ENCODE results near the gene CDC45. TPM values are rescaled to one million over a fixed set of nuclear protein-coding genes. Genes with fewer than 3 reads are reported as not detected.
"Not testable (repeated sequence)": the region's sequence is repeated elsewhere in the genome, so short reads cannot be mapped to it uniquely, and the experiment has no call there.

The CDC45 gene
- total RNA-seq, 3 donors from 2014 or later, result 50.2 to 80.5 (median 54.7) TPM

- Mint-ChIP-seq H3K4me3 (no peak overlapping the region), H3K36me3 (ENCODE audit: insufficient read depth) (no peaks in the 10 kb centered on the region), H3K4me1 (ENCODE audit: low read depth) (no peaks in the 10 kb centered on the region), H3K9me3 (no peaks in the 10 kb centered on the region), H3K27me3 (ENCODE audit: low read depth) (no peaks in the 10 kb centered on the region)
- DNase-seq (no peak), ATAC-seq (no peak)
Measured at GRCh38 chr22:19543970-19544708, 64.4 kb downstream of the CDC45 start.

DNA sequence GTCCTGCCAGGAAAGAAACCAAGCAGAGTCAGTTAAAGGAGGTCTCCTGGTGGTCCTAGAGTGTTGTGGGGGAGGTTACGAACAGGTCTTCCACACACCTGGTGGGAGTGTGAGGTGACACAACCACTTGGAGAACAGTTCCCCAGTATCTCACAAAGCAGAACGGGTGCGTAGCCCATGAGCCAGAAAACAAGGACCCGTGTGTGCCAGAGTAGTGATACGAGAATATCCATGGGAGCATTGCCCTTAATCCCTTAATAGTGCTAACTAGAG, 66.2 kb downstream of the CDC45 start:
- no peak for DNase-seq
- no peaks in the 10 kb centered on the region for H3K4me1 Mint-ChIP-seq (ENCODE audit: low read depth)
- no peak overlapping the region for H3K4me3 Mint-ChIP-seq
- H3K36me3 Mint-ChIP-seq (ENCODE audit: insufficient read depth), result no peaks in the 10 kb centered on the region
- ATAC-seq, result no peak
- H3K27me3 Mint-ChIP-seq (ENCODE audit: low read depth), result no peaks in the 10 kb centered on the region
- H3K9me3 Mint-ChIP-seq, result no peaks in the 10 kb centered on the region

GRCh38 chr22:19546680-19547079, 67.0 kb downstream of the CDC45 start:
- H3K9me3 Mint-ChIP-seq, result no peaks in the 10 kb centered on the region
- no peaks in the 10 kb centered on the region for H3K4me1 Mint-ChIP-seq (ENCODE audit: low read depth)
- no peak for DNase-seq
- ATAC-seq, result no peak
- no peaks in the 10 kb centered on the region for H3K27me3 Mint-ChIP-seq (ENCODE audit: low read depth)
- H3K36me3 Mint-ChIP-seq (ENCODE audit: insufficient read depth), result no peaks in the 10 kb centered on the region
- no peak overlapping the region for H3K4me3 Mint-ChIP-seq

DNA sequence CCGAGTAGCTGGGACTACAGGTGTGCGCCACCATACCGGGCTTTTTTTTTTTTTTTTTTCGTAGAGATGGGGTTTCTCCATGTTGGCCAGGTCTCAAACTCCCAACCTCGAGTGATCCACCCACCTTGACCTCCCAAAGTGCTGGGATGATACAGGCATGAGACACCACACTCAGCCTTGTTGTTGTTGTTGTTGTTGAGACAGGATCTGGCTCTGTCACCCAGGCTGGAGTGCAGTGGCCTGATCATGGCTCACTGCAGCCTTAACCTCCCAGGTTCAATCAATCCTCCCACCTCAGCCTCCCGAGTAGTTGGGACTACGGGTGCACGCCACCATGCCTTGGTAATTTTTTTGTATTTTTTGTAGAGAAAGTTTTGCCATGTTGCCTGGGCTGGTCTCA, 67.9 kb downstream of the CDC45 start:
- no peak overlapping the region for H3K4me3 Mint-ChIP-seq
- DNase-seq, result no peak
- H3K4me1 Mint-ChIP-seq (ENCODE audit: low read depth), result no peaks in the 10 kb centered on the region

DNA sequence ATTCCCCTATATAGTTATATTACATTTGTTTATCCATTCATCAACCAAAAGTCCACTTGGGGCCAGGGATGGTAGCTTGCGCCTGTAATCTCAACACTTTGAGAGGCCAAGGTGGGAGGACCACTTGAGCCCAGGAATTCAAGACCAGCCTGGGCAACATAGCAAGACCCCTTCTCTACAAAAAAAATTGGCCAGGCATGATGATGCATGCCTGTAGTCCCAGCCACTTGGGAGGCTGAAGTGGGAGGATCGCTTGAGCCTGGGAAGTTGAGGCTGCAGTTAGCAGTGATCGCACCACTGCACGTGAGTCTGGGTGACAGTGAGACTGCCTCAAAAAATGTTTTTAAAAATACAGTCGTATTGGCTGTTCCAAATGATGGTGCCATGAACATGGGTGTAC, 68.7 kb downstream of the CDC45 start:
- H3K4me3 Mint-ChIP-seq; H3K36me3 Mint-ChIP-seq (ENCODE audit: insufficient read depth); H3K4me1 Mint-ChIP-seq (ENCODE audit: low read depth); H3K27me3 Mint-ChIP-seq (ENCODE audit: low read depth); H3K9me3 Mint-ChIP-seq; DNase-seq; ATAC-seq: not testable (repeated sequence)

More for the DNA sequence above, 67.9 kb downstream of the CDC45 start:
- Mint-ChIP-seq H3K27me3 (ENCODE audit: low read depth) (no peaks in the 10 kb centered on the region), H3K9me3 (no peaks in the 10 kb centered on the region), H3K36me3 (ENCODE audit: insufficient read depth) (no peaks in the 10 kb centered on the region)
- no peak for ATAC-seq

GRCh38 chr22:19548964-19549363, 69.2 kb downstream of the CDC45 start:
- Mint-ChIP-seq H3K4me3 (no peak overlapping the region), H3K4me1 (ENCODE audit: low read depth) (no peaks in the 10 kb centered on the region), H3K27me3 (ENCODE audit: low read depth) (peaks cover under 1% of the 10 kb centered on the region), H3K36me3 (ENCODE audit: insufficient read depth) (no peaks in the 10 kb centered on the region), H3K9me3 (no peaks in the 10 kb centered on the region)
- DNase-seq, result no peak
- ATAC-seq, result no peak

- ATAC-seq, result no peak
- no peaks in the 10 kb centered on the region for H3K4me1 Mint-ChIP-seq (ENCODE audit: low read depth)
- H3K27me3 Mint-ChIP-seq (ENCODE audit: low read depth), result peaks cover 5% of the 10 kb centered on the region
Measured at GRCh38 chr22:19549428-19549827, 69.7 kb downstream of the CDC45 start.

DNA sequence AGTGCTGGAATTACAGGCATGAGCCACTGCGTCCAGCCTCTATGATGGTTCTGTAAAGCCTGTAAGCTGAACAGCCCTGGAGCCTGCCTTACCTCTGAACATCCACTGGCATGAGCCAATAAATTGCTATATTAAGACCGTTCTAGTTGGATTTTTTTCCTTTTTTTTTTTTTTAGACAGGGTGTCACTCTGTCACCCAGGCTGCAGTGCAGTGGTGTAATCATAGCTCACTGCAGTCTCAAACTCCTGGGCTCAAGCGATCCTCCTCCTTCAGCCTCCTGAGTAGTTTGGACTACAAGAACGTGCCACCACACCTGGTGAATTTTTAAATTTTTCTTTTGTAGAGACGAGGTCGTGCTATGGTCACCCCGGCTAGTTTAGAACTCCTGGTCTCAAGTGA, 70.7 kb downstream of the CDC45 start:
- H3K27me3 Mint-ChIP-seq (ENCODE audit: low read depth), result peaks cover 6% of the 10 kb centered on the region
- no peak for DNase-seq
- no peak overlapping the region for H3K4me3 Mint-ChIP-seq
- no peaks in the 10 kb centered on the region for H3K36me3 Mint-ChIP-seq (ENCODE audit: insufficient read depth)
- no peaks in the 10 kb centered on the region for H3K4me1 Mint-ChIP-seq (ENCODE audit: low read depth)
- H3K9me3 Mint-ChIP-seq, result no peaks in the 10 kb centered on the region
- no peak for ATAC-seq

More at GRCh38 chr22:19549428-19549827, 69.7 kb downstream of the CDC45 start:
- H3K36me3 Mint-ChIP-seq (ENCODE audit: insufficient read depth), result no peaks in the 10 kb centered on the region
- no peak for DNase-seq
- no peak overlapping the region for H3K4me3 Mint-ChIP-seq
- no peaks in the 10 kb centered on the region for H3K9me3 Mint-ChIP-seq

GRCh38 chr22:19553201-19553600, 73.5 kb downstream of the CDC45 start:
- ATAC-seq (no peak), DNase-seq (no peak)
- Mint-ChIP-seq H3K27me3 (ENCODE audit: low read depth) (peaks cover 6% of the 10 kb centered on the region), H3K9me3 (no peaks in the 10 kb centered on the region), H3K36me3 (ENCODE audit: insufficient read depth) (no peaks in the 10 kb centered on the region), H3K4me1 (ENCODE audit: low read depth) (no peaks in the 10 kb centered on the region), H3K4me3 (no peak overlapping the region)

DNA sequence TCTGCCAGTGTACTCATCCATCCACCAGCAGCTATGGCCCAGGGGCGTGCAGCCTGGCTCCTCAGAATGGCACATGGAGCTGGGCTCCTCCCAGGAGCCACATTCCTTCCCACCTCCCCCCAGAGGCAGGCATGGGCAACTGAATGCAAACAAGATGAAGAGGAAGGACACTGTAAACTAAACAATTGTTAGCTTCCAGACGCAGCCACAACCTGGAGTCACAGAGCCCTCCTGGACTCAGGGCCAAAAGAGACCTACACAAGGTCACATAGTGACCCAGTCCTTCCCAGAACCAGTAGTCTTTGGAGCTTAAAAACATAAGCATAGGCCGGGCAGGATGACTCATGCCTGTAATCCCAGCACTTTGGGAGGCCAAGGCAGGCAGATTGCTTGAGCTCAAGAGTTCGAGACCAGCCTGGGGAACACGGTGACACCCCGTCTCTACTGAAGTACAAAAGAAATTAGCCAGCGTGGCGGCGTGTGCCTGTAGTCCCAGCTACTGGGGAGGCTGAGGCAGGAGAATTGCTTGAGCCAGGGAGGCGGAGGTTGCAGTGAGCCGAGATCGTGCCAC, 75.2 kb downstream of the CDC45 start:
- Mint-ChIP-seq H3K9me3 (no peaks in the 10 kb centered on the region), H3K4me1 (ENCODE audit: low read depth) (no peaks in the 10 kb centered on the region), H3K4me3 (no peak overlapping the region), H3K27me3 (ENCODE audit: low read depth) (peaks cover 6% of the 10 kb centered on the region), H3K36me3 (ENCODE audit: insufficient read depth) (no peaks in the 10 kb centered on the region)
- no peak for ATAC-seq
- no peak for DNase-seq

DNA sequence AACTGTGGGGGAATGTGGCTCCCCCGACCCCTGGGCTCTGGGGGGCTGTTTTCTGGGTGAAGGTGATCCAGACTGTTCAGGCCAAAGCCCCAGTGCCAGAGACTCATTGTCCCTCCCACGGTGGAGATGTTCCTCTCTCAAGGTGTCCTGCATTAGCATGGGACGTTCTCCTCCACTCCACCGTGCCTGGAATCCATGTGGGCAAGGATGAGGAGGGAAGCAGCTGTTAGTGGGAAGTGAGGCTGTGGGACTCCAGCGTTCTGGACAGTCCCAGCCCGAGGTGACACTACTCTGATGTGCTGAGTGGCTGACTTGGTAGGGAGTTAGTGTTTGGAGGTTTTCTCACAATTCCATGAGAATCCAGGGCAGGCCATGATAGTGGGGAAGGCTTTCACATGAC, 75.9 kb downstream of the CDC45 start:
- Mint-ChIP-seq H3K36me3 (ENCODE audit: insufficient read depth) (no peaks in the 10 kb centered on the region), H3K4me3 (no peak overlapping the region), H3K4me1 (ENCODE audit: low read depth) (no peaks in the 10 kb centered on the region), H3K9me3 (no peaks in the 10 kb centered on the region), H3K27me3 (ENCODE audit: low read depth) (peaks cover 6% of the 10 kb centered on the region)
- ATAC-seq (no peak), DNase-seq (no peak)

DNA sequence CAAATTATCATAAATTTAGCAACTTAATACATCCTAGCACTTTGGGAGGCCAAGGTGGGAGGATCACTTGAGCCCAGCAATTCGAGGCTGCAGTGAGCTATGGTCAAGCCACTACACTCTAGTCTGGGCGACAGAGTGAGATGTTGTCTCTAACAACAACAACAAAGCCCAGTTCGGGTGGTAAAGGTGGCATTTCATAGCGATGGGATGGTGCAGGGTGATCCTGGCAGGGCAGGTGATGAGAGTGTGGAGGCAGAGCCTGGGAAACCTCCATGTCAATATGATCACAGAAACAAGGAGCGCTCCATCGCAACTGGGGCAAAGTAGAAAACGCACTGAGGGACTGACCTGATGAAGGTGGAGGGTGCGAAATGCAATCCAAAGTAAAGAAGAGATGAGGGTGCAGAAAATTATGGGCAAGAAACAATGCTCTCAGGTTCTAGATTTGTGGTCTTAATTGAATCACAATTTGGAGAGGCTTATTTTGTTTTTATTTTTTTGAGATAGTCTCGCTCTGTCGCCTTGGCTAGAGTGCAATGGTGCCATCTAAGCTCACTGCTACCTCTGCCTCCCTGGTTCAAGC, 77.3 kb downstream of the CDC45 start:
- DNase-seq (no peak), ATAC-seq (no peak)
- Mint-ChIP-seq H3K9me3 (no peaks in the 10 kb centered on the region), H3K4me3 (no peak overlapping the region), H3K4me1 (ENCODE audit: low read depth) (no peaks in the 10 kb centered on the region), H3K36me3 (ENCODE audit: insufficient read depth) (no peaks in the 10 kb centered on the region), H3K27me3 (ENCODE audit: low read depth) (peaks cover 6% of the 10 kb centered on the region)

DNA sequence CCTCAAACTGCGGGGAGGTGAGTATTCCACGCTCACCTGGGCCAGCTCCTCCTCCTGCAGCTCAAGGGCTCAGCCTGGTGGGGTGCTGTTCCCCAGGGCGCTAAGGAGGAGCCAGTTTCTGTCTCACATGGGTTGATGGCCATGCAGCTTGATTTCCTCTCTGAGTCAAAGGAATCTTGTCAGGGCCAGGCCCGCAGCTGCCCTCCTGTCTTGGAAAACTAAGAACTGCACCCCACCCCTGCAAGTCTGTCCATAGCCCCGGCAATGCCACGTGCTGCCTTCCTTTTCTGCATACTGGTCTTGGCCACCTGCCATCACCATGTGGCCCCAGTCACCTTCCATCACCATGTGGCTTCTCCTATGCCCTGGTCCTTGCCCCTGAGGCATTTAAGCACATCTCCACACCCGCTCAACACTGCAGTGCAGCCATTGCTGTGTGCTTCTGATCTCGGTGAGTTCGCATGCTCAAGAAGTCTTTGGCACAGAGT, 79.6 kb downstream of the CDC45 start:
- ATAC-seq, result no peak
- no peak overlapping the region for H3K4me3 Mint-ChIP-seq
- H3K27me3 Mint-ChIP-seq (ENCODE audit: low read depth), result peaks cover under 1% of the 10 kb centered on the region
- H3K4me1 Mint-ChIP-seq (ENCODE audit: low read depth), result no peaks in the 10 kb centered on the region
- H3K9me3 Mint-ChIP-seq, result no peaks in the 10 kb centered on the region
- no peaks in the 10 kb centered on the region for H3K36me3 Mint-ChIP-seq (ENCODE audit: insufficient read depth)
- no peak for DNase-seq

- no peaks in the 10 kb centered on the region for H3K4me1 Mint-ChIP-seq (ENCODE audit: low read depth)
- H3K36me3 Mint-ChIP-seq (ENCODE audit: insufficient read depth), result no peaks in the 10 kb centered on the region
- H3K27me3 Mint-ChIP-seq (ENCODE audit: low read depth), result no peaks in the 10 kb centered on the region
- DNase-seq, result no peak
- H3K9me3 Mint-ChIP-seq, result no peaks in the 10 kb centered on the region
- ATAC-seq, result no peak
- H3K4me3 Mint-ChIP-seq, result no peak overlapping the region
Measured at GRCh38 chr22:19559956-19560355, 80.2 kb downstream of the CDC45 start.
